Fibroblast of lung (primary cell): ENCODE results near the gene SELENOK. TPM values are rescaled to one million over a fixed set of nuclear protein-coding genes. Genes with fewer than 3 reads are reported as not detected.

Source experiments
- DNase-seq, 2 donors: peaks; one replicate each; pipeline versions ENCODE4 v3.0.0 to v3.0.0-alpha.2; 2010; ENCODE audit warnings: low read depth in 2 of 2
- H2AFZ ChIP-seq: 2 replicates; pipeline ENCODE4 v1.5.1; 2012; ENCODE audit warnings: low read length, control low read depth, inconsistent platforms
- H3K27ac ChIP-seq: 2 replicates; pipeline ENCODE4 v1.5.1; 2011; ENCODE audit warnings: low read length, control low read depth; ENCODE audit not compliant: insufficient read depth
- H3K27me3 ChIP-seq: 2 replicates; pipeline ENCODE4 v1.5.1; 2011; ENCODE audit warnings: mild to moderate bottlenecking, low read length; ENCODE audit not compliant: control insufficient read depth, insufficient read depth
- H3K36me3 ChIP-seq: 2 replicates; pipeline ENCODE4 v1.5.1; 2011; ENCODE audit warnings: low read length; ENCODE audit not compliant: control insufficient read depth, insufficient read depth
- H3K4me1 ChIP-seq: 2 replicates; pipeline ENCODE4 v1.5.1; 2011; ENCODE audit warnings: low read length; ENCODE audit not compliant: control insufficient read depth, insufficient read depth; ENCODE audit errors: extremely low read depth
- H3K4me2 ChIP-seq: 2 replicates; pipeline ENCODE4 v1.5.1; 2011; ENCODE audit warnings: low read length, control low read depth; ENCODE audit not compliant: insufficient read depth; ENCODE audit errors: extremely low read depth
- H3K4me3 ChIP-seq, 4 experiments: fragments of 200-600 bp in 1 of 4; sonication (generic) in 1 of 4; replicated peaks in 1 of 4; 2 replicates each; pipeline ENCODE4 v1.5.1; 2011 to 2016; ENCODE audit warnings: low read length in 4 of 4, low read depth in 3 of 4, mild to moderate bottlenecking in 3 of 4, control low read depth in 2 of 4, inconsistent platforms in 1 of 4, mixed read lengths in 1 of 4; ENCODE audit not compliant: insufficient read depth in 1 of 4; ENCODE audit errors: control extremely low read depth in 1 of 4
- H3K79me2 ChIP-seq: 2 replicates; pipeline ENCODE4 v1.5.1; 2012; ENCODE audit warnings: mild to moderate bottlenecking, low read length, inconsistent platforms; ENCODE audit not compliant: control insufficient read depth, insufficient read depth
- H3K9ac ChIP-seq: 2 replicates; pipeline ENCODE4 v1.5.1; 2011; ENCODE audit warnings: mild to moderate bottlenecking, low read length, control low read depth; ENCODE audit not compliant: insufficient read depth
- H3K9me3 ChIP-seq: 2 replicates; pipeline ENCODE4 v1.5.1; 2012; ENCODE audit warnings: low read depth, low read length; ENCODE audit not compliant: control insufficient read depth, insufficient read depth
- H4K20me1 ChIP-seq: 2 replicates; pipeline ENCODE4 v1.5.1; 2011; ENCODE audit warnings: low read length; ENCODE audit not compliant: control insufficient read depth, insufficient read depth; ENCODE audit errors: extremely low read depth
- EZH2 ChIP-seq: IDR thresholded peaks from 2 replicates; pipeline ENCODE4 v1.5.1; 2012; ENCODE audit warnings: low read length, control low read depth, mild to moderate bottlenecking; ENCODE audit errors: missing control alignments
- polyA plus RNA-seq, 2 donors: library from polyadenylated mRNA; depleted of rRNA in 1 of 2; stranded (reverse) in 1 of 2; unstranded in 1 of 2; fragments of >200 nt; gene quantifications; 2 replicates each; pipeline ENCODE4 v1.2.1, GENCODE V29; 2011 to 2012; ENCODE audit warnings: missing spikeins in 1 of 2
- total RNA-seq: library from RNA; depleted of rRNA; stranded (reverse); fragments of >200 nt; gene quantifications from 2 replicates; pipeline ENCODE4 v1.2.1, GENCODE V29; 2014
- TF ChIP-seq, protein P1 (sequence below), 2 donors: IDR thresholded peaks in 1 of 2; conservative IDR thresholded peaks in 1 of 2; 1 replicate in 1 of 2; 2 replicates in 1 of 2; pipeline ENCODE4 v1.5.1; 2011 to 2012; ENCODE audit warnings: low read length in 2 of 2, control low read depth in 1 of 2, inconsistent platforms in 1 of 2, low read depth in 1 of 2, mild to moderate bottlenecking in 1 of 2

Gene SELENOK
- total and polyA plus RNA-seq, 2 donors (not counting 1 experiment from before 2014, with no cell fraction given) = 26.9 to 40.1 TPM

DNA sequence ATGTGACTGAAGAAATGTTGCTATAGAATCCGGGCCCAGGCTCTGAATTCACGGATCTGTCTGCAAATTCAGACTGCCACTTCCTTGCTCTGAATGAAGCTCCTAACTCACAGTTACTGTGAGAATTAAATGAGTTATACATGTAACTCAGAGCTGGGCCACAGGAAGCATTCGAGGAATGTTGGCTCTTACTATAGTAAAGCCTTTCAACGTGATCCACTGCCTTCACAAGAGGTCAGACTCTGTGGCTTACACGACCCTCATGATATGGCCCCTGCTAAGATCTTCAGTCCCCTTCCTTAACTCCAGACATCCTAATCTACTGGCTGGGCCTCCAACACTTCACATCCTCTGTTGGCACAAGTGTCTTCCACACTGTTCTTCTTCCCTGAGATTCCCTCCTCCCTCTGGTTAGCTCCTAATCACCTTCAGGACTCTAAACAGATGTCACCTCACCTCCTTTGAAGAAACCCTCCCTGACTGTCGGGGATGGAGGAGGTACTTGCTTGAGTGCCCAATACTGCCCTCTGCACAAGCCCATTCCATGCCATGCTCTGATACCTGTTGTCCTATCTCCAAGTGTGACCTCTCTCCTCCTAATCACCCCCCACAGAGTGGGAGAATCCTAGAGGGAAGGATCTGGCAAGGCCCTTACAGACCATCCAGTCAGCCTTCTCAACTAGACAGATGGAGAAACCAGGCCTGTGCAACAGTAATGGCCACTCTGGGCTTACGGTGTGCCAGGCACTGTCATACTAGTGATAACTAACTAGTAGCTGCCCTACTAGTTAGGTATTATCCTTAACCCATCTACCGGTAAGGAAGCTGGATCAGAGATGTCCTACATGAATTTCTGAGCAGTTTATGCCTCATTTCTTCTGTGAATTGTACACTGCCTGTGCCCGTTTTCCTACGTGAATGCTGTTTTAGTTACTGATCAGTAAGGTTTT is 11.0 kb downstream of the SELENOK start:
- Histone ChIP-seq H4K20me1 (peaks cover 1% of the 10 kb centered on the region), H3K79me2 (peaks cover 17% of the 10 kb centered on the region), H3K4me3 (peak overlapping the region; percentile 68 to 92 (median 81)), H3K27me3 (no peaks in the 10 kb centered on the region), H3K36me3 (peaks cover 14% of the 10 kb centered on the region), H3K4me1 (peaks cover 6% of the 10 kb centered on the region), H3K4me2 (peak overlapping the region; percentile 65), H2AFZ (peak overlapping the region; percentile 8), H3K9ac (peak overlapping the region; percentile 86), H3K27ac (peak overlapping the region; percentile 91), H3K9me3 (no peaks in the 10 kb centered on the region)
- no peak for TF ChIP-seq EZH2
- TF ChIP-seq, protein P1, sequence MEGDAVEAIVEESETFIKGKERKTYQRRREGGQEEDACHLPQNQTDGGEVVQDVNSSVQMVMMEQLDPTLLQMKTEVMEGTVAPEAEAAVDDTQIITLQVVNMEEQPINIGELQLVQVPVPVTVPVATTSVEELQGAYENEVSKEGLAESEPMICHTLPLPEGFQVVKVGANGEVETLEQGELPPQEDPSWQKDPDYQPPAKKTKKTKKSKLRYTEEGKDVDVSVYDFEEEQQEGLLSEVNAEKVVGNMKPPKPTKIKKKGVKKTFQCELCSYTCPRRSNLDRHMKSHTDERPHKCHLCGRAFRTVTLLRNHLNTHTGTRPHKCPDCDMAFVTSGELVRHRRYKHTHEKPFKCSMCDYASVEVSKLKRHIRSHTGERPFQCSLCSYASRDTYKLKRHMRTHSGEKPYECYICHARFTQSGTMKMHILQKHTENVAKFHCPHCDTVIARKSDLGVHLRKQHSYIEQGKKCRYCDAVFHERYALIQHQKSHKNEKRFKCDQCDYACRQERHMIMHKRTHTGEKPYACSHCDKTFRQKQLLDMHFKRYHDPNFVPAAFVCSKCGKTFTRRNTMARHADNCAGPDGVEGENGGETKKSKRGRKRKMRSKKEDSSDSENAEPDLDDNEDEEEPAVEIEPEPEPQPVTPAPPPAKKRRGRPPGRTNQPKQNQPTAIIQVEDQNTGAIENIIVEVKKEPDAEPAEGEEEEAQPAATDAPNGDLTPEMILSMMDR (conservative IDR thresholded peaks at IDR 0.05 in 1 of 2, IDR thresholded peaks at IDR 0.05 in 1 of 2; ENCODE audit: low read depth in 1 of 2, low read length in 2 of 2) = no peak
- peak in 1 of 2 donors; percentile 57 for DNase-seq

DNA sequence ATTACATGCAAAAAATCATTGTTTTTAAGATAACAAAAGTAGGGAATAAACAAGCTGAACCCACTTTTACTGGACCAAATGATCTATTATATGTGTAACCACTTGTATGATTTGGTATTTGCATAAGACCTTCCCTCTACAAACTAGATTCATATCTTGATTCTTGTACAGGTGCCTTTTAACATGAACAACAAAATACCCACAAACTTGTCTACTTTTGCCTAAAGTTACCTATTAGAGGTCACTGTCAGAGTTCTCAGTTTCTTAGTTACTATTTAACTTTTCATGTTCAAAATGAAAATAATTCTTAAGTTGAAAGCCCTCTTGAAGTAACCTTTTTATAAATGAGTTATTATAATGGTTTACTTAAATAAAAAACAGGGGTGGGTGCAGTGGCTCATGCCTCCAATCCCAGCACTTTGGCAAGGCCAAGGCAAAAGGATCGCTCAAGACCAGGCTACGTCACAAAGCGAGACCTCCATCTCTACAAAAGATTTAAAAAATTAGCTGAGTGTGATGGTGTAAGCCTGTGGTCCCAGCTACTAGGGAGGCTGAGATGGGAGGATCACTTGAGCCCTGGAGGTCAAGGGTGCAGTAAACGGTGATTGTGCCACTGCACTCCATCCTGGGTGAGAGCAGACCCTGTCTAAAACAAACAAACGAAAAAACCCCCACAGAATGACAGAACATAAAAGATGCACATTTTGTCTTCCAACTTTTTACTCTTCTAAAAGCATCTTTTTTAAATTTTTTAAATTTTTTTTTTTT is 25.7 kb downstream of the SELENOK start:
- Histone ChIP-seq H2AFZ (no peak overlapping the region), H3K4me1 (no peaks in the 10 kb centered on the region), H3K9me3 (no peaks in the 10 kb centered on the region), H3K79me2 (no peaks in the 10 kb centered on the region), H3K9ac (no peak overlapping the region), H3K27me3 (no peaks in the 10 kb centered on the region), H3K4me3 (no peak overlapping the region), H3K27ac (no peak overlapping the region), H3K4me2 (no peak overlapping the region), H4K20me1 (no peaks in the 10 kb centered on the region), H3K36me3 (peaks cover 15% of the 10 kb centered on the region)
- TF ChIP-seq, protein P1 (conservative IDR thresholded peaks at IDR 0.05 in 1 of 2, IDR thresholded peaks at IDR 0.05 in 1 of 2; ENCODE audit: low read depth in 1 of 2, low read length in 2 of 2) = no peak
- no peak for TF ChIP-seq EZH2
- DNase-seq = no peak

GRCh38 chr3:53863145-53863544 is 28.5 kb downstream of the SELENOK start:
- H3K27ac ChIP-seq = no peak overlapping the region
- TF ChIP-seq, protein P1 (conservative IDR thresholded peaks at IDR 0.05 in 1 of 2, IDR thresholded peaks at IDR 0.05 in 1 of 2; ENCODE audit: low read depth in 1 of 2, low read length in 2 of 2) = no peak
- no peak overlapping the region for H3K4me2 ChIP-seq
- H3K27me3 ChIP-seq = no peaks in the 10 kb centered on the region
- no peak overlapping the region for H3K4me3 ChIP-seq
- no peaks in the 10 kb centered on the region for H3K4me1 ChIP-seq
- no peak overlapping the region for H3K9ac ChIP-seq
- no peaks in the 10 kb centered on the region for H4K20me1 ChIP-seq
- H3K9me3 ChIP-seq = no peaks in the 10 kb centered on the region
- H3K79me2 ChIP-seq = no peaks in the 10 kb centered on the region
- H2AFZ ChIP-seq = no peak overlapping the region
- no peak for DNase-seq
- H3K36me3 ChIP-seq = peaks cover 8% of the 10 kb centered on the region
